PFSK-1 (cell line): ENCODE measurements around the gene TEKT1.

ENCODE experiments used
- FOXP2 ChIP-seq: optimal IDR thresholded peaks from 2 replicates; pipeline ENCODE3; 2011; ENCODE audit warnings: borderline replicate concordance, control low read depth, inconsistent platforms; ENCODE audit not compliant: insufficient read depth; ENCODE audit errors: extremely low read length, extremely low read depth
- POLR2AphosphoS5 ChIP-seq: IDR thresholded peaks from 2 replicates; pipeline ENCODE4 v1.6.1; 2012; ENCODE audit warnings: low read depth, mild to moderate bottlenecking, control low read depth, low read length, moderate library complexity
- SIN3A ChIP-seq: IDR thresholded peaks from 2 replicates; pipeline ENCODE4 v1.6.1; 2012; ENCODE audit warnings: mild to moderate bottlenecking, low read length, moderate library complexity, borderline replicate concordance; ENCODE audit not compliant: insufficient read depth
- TAF1 ChIP-seq: IDR thresholded peaks from 2 replicates; pipeline ENCODE4 v1.6.1; 2012; ENCODE audit warnings: low read length, control low read depth, borderline replicate concordance; ENCODE audit not compliant: insufficient read depth
- TF ChIP-seq, protein P1 (sequence below), 2 experiments: IDR thresholded peaks; 2 replicates each; pipeline versions ENCODE4 v1.6.1 to v1.8.0; 2011 to 2012; ENCODE audit warnings: low read depth in 2 of 2, low read length in 2 of 2, control low read depth in 1 of 2, inconsistent platforms in 1 of 2, mild to moderate bottlenecking in 1 of 2, moderate library complexity in 1 of 2; ENCODE audit not compliant: insufficient read depth in 1 of 2

DNA sequence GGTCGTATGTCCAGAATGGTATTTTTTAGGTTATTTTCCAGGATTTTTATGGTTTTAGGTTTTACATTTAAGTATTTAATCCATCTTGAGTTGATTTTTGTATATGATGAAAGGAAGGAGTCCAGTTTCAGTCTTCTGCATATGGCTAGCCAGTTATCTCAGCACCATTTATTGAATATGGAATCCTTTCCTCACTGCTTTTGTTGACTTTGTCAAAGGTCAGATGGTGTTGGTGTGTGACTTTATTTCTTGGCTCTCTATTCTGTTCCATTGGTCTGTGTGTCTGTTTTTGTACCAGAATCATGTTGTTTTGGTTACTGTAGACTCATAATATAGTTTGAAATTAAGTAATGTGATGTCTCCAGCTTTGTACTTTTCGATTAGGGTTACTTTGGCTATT lies 26.4 kb upstream of the TEKT1 start:
- TF ChIP-seq, protein P1, sequence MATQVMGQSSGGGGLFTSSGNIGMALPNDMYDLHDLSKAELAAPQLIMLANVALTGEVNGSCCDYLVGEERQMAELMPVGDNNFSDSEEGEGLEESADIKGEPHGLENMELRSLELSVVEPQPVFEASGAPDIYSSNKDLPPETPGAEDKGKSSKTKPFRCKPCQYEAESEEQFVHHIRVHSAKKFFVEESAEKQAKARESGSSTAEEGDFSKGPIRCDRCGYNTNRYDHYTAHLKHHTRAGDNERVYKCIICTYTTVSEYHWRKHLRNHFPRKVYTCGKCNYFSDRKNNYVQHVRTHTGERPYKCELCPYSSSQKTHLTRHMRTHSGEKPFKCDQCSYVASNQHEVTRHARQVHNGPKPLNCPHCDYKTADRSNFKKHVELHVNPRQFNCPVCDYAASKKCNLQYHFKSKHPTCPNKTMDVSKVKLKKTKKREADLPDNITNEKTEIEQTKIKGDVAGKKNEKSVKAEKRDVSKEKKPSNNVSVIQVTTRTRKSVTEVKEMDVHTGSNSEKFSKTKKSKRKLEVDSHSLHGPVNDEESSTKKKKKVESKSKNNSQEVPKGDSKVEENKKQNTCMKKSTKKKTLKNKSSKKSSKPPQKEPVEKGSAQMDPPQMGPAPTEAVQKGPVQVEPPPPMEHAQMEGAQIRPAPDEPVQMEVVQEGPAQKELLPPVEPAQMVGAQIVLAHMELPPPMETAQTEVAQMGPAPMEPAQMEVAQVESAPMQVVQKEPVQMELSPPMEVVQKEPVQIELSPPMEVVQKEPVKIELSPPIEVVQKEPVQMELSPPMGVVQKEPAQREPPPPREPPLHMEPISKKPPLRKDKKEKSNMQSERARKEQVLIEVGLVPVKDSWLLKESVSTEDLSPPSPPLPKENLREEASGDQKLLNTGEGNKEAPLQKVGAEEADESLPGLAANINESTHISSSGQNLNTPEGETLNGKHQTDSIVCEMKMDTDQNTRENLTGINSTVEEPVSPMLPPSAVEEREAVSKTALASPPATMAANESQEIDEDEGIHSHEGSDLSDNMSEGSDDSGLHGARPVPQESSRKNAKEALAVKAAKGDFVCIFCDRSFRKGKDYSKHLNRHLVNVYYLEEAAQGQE (IDR thresholded peaks at IDR 0.05; ENCODE audit: insufficient read depth in 1 of 2, low read depth in 2 of 2, low read length in 2 of 2) = no peak
- no peak for TF ChIP-seq TAF1
- TF ChIP-seq POLR2AphosphoS5 = no peak
- TF ChIP-seq SIN3A = no peak
- TF ChIP-seq FOXP2 = no peak
